GM23248 (cell line): ENCODE results near the gene TTPAL.

Experiments used
- EZH2 ChIP-seq: fragments of 200-600 bp; sonication (generic); IDR thresholded peaks from 2 replicates; pipeline ENCODE4 v1.6.1; 2018; ENCODE audit warnings: antibody characterized with exemption, mild to moderate bottlenecking; ENCODE audit not compliant: insufficient read depth, poor library complexity, severe bottlenecking
- EZH2phosphoT487 ChIP-seq: fragments of 200-600 bp; sonication (generic); IDR thresholded peaks from 2 replicates; pipeline ENCODE4 v1.6.1; 2018; ENCODE audit warnings: antibody characterized with exemption, moderate library complexity, mild to moderate bottlenecking, low read depth; ENCODE audit not compliant: insufficient read depth

DNA sequence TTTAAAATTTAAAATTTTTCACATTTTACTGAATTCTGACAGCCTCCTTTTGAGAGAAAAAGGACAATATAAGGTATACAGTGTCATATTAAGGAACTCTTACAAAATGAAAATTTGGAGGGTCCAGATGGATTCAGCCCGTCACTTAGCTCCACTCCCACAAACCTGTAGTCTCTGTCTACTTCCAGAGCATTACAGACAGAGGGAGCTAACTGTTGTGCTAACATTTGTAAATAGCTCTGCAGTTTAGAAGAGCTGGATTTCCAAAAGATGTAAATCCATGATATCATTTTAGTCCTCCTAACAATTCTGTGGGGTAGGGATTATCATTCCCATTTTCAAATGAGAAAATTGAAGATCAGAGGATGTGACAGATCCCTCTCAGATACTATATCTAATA lies 62.3 kb downstream of the TTPAL start:
- TF ChIP-seq EZH2 (no peak), EZH2phosphoT487 (no peak)
